HG03025 (cell line): Measurements from ENCODE around the gene ZSWIM5.

Experiments used
- ATAC-seq: cut with Tn5 transposase; IDR thresholded peaks from one replicate; pipeline ENCODE4 v1.9.1; 2021; ENCODE audit warnings: mild to moderate bottlenecking, moderate library complexity; ENCODE audit not compliant: unreplicated experiment, low FRiP score

ZSWIM5 gene

DNA sequence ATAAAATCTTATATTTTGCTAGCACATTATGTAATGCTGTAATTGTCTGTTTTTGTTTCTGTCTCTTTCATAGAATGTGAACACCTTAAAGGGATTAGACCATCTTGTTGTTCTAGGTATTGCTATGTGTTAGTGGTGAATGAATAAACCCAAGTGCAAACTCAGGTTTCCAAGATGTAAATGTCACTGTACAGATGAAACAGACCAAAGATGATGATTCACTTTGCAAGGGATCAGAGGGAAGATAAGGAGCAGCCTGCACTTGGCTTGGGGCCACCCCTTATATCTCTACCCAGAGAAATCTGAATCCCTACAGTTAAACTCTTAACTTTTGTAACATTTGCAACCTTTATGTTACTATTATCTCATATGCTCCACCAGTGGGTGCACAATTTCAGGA is 168.9 kb downstream of the ZSWIM5 start:
- ATAC-seq, result no peak

DNA sequence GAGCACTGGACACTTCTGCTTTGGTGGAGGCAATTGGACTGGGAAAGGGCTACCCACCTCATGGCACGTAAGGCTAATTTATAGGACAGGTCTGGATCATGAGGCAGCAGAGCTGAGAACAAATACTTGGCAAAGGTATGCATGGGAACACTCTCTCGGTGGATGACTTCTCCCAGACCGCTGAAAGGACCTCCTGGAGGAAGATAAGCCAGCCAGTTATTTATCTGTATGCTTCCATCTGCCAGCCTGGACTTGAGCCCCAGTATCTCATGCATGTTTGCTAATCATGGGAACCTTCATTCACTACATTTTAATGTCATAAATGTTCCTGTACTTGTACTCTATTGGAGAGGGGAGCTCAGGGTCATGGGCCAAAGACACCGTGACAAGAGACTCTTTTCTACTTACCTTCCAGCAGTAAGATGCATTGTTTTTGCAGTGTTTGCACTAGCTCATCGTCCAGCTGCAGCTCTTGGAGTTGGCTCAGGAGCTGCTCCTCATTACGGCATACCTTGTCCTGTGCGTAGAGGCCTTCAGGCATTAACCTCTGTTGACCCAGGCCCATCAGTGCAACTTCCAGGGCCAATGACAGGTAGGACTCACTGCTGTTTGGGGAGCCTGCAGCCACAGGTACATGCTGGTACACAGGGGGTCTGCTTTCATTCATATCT is 170.6 kb downstream of the ZSWIM5 start:
- ATAC-seq, result no peak

DNA sequence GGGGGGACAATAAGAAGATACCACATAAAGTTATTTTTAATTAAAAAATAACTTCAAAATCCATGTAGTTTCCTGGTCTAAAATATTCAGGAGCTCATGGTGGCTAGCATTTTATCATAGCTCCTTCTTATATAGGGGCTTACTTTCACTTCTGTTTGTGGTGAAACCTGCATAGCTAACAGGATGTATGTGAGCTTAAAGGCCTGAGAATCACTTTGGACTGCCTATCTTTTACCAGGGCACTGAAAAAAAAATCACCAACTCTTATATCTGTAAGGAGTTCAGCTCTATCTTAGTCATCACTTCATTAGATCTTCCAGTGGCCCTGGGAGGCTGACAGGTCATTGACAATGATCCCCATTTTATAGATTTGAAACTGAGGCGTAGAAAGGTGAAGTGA is 173.0 kb downstream of the ZSWIM5 start:
- ATAC-seq, result no peak

DNA sequence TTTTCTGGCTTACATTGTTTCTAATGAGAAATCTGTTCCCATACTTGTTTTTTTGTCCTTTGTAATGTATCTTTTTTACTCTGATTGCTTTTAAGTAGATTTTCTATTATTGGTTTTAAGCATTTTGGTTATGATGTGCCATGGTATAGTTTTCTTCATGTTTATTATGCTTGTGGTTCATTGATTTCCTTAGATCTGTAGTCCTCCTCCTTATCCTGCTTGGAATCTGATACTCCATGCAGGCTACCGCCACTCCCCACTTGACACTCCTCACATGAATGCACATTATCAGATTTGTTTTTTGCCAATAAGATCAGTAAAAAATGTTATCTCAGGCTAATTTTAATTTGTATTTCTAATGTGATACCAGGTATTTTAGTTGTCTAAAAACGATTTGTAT is 173.6 kb downstream of the ZSWIM5 start:
- no peak for ATAC-seq

DNA sequence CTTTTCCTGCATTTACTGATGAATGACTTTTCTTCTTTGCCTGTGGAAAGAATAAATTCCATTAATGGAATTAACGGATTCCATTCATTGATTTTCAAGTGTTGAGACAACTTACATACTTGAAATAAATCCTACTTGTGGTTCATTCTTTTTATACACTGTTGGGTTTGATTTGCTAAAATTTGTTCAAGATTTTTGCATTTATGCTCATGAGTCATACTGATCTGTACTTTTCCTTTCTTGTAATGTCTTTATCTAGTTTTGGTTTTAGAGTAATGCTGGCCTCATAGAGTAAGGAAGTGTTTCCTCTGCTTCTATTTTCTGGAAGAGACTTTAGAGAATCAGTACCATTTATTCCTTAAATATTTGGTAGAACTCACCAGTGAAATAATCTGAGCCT is 180.0 kb downstream of the ZSWIM5 start:
- no peak for ATAC-seq

DNA sequence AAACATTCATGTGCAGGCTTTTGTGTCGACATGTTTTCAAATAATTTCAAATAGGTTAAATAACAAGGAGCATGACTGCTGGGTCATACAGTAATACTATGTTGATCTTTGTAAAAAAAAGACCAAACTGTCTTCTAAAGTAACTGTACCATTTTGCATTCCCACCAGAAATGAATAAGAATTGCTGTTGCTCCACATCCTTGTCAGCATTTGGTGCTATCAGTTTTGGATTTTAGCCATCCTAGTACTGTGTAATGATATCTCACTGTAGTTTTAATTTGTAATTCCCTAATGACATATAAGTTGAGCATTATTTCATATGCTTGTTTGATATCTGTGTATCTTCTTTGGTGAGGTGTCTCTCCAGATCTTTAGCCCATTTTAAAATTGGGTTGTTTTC is 182.7 kb downstream of the ZSWIM5 start:
- ATAC-seq, result no peak

DNA sequence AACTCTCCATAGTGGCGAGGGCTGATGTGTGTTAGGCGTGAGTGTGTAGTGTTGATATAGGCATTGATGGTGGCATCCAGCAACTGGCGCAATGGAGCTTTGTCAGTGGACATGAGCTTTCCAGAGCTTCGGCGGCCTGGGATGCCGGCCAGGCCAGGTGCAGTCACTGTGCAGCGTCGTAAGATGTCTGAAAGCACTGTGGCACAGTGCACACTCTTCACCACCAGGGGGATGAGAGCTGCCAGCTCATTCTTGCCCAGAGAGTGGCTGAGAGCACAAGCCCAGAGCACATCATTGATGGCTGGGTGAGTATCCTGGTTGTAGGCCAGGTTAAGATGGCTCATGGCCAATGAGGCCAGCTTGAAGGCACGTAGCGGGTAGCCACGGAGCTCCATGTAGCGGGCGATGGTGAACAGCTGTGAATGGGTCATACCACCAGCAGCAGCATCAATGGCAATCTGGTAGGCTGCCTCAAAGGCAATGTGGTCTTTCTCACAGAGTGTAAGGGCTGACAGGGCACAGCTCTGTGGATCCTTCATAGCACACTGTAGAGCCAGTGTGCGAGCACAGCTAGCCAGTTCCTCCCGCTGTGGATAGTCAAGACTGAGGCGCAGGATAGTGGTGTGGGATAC is 187.7 kb downstream of the ZSWIM5 start:
- no peak for ATAC-seq

DNA sequence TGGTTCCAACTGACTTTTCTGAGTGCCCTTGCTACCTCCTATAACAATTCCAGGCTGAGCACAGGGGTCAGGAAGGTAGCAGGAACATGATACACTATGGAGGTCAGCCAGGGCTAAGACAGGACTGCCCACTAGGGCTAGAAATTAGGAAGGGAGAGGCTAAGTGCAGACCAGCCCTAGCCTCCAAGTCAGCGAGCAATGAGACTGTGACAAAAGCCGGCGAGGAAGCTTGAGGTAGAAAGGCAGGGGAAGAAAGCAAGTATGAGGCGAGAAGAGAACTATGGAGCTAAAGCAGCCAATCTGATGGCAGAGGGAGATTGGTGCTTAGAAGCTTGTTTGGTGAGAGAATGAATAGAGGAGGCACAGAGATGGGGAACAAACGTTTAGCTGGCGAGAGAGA is 189.6 kb downstream of the ZSWIM5 start:
- ATAC-seq, result no peak

DNA sequence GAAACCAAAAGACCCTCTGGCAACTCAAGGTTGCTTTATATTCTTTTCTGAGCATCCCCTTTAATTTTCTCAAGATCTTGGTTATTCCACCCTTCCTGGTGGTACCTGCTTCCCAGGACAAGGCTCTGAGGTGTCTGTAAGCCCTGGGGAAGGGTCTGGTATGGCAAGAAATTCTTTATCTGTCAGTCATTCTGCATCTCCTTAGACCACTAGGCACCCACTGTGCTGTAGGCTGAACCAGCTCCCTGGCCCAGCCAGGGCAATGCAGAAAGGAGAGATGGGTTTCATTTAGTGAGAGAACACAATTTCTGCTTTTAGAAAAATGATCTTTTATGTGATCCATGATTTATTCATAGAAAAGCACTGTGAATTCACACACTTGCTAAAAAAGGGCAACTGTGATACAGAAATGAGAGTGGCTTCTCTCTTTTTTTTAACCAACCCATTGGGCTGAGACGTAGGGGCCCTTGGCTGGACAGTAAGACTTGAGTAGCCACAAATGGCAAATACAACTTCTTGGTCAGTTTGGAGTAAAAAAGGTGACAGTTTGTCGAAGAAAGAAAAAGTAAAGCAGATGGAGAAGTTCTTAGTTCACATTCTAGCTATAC is 190.2 kb downstream of the ZSWIM5 start:
- ATAC-seq, result no peak

DNA sequence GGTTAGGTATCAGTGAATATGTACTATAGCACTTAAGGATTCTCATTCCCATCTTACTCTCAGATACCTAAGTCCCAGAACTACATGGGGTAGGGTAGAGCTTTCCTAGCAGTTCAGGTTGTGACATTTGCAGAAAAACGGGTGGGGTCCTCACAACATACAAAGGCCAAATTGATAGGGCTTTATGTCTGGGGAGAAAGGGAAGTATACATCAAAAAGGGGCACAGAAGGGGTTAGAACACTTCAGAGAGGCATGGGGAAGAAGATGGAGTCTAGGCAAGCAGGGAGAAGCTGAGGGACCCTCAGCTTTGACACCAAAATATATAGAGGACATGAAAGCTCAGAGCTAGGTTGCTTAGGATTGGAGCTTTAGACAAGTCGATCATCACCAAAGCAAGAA is 190.7 kb downstream of the ZSWIM5 start:
- ATAC-seq, result no peak

DNA sequence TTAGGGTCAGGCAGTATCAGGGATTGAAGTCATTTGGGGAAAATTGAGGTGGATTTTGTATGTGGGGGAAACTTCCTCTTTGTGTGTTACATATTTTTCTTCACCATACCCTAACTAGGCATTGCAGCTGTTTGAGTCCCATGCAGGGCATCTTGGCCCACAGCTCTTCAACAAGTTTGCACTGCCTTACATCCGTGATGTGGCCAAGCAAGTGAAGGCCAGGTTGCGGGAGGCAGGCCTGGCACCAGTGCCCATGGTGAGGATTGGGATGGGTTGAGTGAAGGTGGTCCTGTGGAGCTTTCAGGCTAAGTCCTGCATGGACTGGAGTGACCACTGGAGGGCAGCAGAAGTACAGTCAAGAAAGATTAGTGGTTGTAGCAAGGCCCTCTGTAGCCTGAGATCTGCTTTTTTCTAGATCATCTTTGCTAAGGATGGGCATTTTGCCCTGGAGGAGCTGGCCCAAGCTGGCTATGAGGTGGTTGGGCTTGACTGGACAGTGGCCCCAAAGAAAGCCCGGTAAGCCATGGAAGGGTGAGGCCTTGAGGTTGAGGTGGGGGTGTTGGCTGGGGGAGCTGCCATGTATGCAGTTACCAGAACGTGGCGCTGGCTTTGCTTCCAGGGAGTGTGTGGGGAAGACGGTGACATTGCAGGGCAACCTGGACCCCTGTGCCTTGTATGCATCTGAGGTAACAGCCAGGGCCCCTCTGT is 191.9 kb downstream of the ZSWIM5 start:
- no peak for ATAC-seq

DNA sequence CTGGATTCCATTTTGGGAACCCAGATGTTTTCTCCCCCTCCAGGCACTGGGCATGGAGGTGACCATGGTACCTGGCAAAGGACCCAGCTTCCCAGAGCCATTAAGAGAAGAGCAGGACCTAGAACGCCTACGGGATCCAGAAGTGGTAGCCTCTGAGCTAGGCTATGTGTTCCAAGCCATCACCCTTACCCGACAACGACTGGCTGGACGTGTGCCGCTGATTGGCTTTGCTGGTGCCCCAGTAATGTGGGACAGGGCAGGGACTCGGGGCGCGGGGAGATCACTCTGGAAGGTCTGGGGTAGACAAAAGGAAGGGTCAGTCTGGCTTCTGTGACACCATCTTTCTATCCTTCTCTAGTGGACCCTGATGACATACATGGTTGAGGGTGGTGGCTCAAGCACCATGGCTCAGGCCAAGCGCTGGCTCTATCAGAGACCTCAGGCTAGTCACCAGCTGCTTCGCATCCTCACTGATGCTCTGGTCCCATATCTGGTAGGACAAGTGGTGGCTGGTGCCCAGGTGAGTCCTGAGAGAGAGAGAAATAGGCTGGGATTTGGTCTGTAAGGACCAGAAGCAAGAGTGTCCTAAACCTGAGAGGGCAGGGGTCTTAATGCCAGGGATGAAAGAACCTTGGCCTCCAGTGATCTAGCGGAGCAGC is 192.7 kb downstream of the ZSWIM5 start:
- no peak for ATAC-seq

DNA sequence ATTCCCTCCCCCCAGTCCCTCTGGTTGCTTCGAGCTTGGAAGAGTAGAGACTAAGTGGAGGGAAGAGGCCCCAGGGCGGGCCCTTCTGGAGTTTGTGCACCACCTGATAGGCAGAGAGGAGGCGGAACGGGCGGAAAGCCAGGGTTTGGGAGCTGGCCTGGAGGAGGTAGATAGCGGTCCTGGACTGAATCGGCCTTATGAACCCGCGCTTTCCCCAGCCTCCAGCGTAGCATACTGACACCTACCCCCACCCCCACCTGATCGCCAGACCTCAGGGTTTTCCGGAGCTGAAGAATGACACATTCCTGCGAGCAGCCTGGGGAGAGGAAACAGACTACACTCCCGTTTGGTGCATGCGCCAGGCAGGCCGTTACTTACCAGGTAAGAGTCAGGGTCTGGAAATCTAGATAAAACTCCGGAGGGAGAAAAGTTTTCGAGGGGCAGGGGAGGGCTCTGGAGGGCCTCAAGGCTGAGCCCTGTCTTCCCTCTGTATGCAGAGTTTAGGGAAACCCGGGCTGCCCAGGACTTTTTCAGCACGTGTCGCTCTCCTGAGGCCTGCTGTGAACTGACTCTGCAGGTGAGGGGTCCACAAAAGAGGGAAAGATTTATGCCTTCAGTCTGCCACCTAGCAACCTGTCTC is 193.6 kb downstream of the ZSWIM5 start:
- no peak for ATAC-seq

DNA sequence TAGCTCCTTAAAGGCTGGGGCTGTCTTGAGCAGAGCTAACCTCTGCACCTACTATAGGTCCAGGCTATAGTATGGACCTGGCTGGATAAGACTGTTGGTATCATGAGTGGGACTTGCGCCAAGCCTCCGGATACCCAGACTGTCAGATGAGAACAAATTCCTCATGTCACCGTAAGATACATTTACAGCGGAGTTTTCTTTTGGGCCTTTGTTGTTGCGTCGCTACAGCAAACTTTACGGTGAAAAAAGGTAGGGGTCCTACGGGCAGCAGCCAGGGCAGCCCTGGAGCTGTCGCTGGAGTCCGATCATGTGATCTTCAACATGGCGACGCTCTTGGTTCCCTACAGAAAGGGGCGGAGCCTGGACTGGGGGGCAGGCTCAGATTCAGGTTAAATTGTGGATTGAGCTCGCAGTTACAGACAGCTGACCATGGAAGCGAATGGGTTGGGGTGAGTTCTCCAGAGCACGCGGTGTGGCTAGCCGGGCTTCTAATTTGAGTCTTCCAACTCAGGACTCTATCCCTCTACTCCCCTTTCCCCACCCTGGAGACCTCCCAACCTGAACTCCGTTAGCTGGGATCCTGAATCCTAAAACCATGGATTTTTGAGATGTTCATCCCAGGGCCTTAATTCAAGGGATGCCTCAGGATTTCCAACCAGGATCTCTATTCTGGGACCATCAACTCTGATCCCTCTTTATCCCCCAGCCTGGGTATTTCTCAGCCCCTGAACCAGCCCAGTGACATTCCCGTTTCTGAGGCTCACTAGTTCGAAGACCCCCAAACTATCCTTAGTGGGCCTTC is 194.4 kb downstream of the ZSWIM5 start, which contains the start of gene UROD:
UROD (plus strand) TSS at position 418 of the 802 bp plus-strand sequence; CDS start at position 430, 12 bp downstream.
- peak; percentile 59 for ATAC-seq

DNA sequence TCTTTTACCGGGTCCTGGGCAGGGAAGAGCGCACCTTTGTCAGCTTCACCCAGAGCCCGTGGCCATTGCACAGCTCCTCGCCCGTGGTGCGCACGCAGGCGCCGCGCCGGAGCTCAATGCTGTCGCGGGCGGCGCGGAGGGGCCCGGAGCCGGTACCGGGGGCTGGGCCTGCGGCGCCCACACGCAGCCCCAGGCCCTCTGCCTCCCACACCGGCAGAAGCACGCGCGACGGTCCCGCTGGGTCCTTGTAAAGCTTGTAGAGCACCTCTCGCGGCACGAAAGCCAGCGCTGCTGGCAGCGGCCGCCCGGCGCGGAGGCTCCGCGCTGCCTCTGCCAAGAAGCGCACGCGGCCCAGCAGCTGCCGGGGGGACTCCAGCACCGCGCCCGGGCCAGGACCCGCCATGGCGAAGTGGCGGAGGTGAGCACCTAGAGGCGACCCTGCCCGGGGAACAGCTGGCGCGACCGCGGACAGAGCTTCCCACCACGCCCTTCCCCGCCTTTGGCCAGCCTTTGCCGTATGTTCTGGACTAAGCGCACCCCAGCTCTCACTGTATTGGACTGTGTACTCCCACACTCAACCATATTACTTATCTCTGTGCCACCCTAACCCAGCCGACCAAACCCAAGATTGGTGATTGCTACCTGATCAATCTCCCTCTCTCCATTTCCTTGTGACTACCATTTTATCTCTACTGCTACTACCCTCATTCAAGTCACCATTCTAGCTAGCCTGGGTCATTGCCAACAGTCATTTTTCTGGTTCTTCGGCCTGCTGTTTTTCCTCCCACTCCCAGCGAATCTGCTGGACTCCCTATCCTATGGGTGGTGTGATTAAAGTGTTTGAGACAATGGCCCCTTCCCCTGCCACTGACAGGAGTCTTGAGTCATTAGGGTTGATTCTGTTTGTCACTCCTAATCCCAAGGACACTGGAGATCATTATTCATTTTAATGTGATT is 195.3 kb downstream of the ZSWIM5 start, which contains the start of gene HECTD3:
HECTD3 (minus strand) TSS at position 470 of the 957 bp plus-strand sequence; CDS start at position 403, 67 bp downstream.
- peak; percentile 56 for ATAC-seq

DNA sequence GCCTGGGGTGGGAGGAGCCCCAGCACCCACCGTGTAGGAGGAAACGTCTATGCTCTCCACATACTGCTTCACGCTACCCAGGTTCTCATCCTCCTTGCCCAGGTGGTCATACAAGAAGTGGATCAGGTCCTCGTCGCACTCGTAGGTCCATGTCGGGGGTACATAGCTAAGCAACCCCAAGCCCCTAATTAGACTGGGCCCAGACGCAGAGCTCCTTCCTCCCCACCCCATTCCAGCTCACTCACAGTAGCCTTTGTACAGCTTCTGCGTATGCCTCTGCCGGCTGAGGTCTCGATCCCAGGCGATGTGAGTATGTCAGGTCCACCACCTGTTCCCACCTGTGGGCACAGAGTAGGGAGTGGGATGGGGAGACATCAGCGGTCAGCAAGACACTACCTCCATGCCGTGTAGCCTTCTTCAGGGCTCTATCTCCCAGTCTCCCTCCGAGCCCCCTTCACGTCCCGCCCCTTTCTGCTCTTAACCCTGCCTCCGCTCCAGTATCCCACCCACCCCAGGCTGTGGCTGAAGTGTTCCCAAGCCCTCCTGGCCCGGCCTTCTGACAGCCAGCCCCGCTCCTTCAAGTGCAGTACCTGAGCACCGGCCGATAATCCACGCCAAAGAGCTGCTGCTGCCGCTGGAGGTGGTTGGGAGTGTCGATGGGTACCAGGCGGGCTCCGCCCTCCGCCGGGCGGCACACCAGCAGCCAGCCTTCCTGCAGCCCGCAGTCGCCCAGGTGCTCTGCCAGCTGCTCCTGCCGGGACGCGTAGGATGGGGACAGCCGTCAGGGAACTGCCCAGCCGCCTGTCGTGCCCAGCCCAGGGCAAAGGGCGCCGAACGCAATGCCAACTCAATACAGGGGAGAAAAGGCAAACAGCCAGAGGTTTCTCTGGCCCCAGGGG is 196.2 kb downstream of the ZSWIM5 start:
- peak; percentile 2 for ATAC-seq

DNA sequence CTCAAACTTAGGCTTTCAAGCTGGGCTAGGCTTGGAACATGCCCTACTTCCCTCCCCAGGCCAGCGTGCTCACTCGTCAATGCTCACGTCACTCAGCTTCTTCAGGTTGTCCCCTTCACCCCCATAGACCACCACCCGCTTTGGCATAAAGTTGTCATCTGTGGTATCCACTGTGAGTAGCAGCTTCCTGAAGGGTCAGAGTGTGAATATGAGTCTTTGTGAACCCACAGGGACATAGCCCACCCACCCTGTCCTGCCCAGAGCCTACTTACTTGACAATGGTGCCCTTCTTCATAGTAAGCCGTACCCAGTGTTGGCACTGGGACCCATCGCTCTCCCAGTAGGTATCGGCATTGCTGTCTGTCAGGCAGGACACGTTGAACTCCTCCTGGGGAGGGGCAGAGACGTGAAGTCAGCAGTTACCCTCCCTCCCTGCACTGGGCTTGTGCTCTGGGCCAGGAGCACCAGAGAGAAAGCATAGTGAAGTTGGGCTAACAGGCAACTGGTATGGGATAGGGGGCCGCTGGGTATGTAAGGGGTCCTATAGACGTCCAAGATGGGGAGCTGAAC is 197.0 kb downstream of the ZSWIM5 start:
- ATAC-seq, result no peak
